Left lobe of liver (tissue), 2 donors: ENCODE results near the gene FRS3. TPM values are rescaled to one million over a fixed set of nuclear protein-coding genes. Genes with fewer than 3 reads are reported as not detected.
"Not testable (repeated sequence)": the region's sequence is repeated elsewhere in the genome, so short reads cannot be mapped to it uniquely, and the experiment has no call there.

Experiments used
- ATAC-seq: fragments of 200-7000 bp; cut with Tn5 transposase; one replicate; pipeline ENCODE4 v1.9.1; 2020; ENCODE audit warnings: mild to moderate bottlenecking, moderate library complexity
- DNase-seq: peaks from one replicate; pipeline ENCODE4 v3.0.0-alpha.2; 2020; ENCODE audit warnings: low spot score
- total RNA-seq: library from RNA; stranded (reverse); gene quantifications from one replicate; pipeline ENCODE4 v1.2.1, GENCODE V29; 2021
- donor health status: DM: no; HTN: no; CAD: no; lungs with moderate emphysema.
- donor health status: DM: no; HTN: yes; CAD: no.

FRS3 gene
- 4.4 TPM for total RNA-seq

- DNase-seq, result peak; percentile 99
- peak; percentile 88 for ATAC-seq
Observed at GRCh38 chr6:41779788-41780550, at the start of gene FRS3. TSS of gene FRS3 (minus strand) at chr6:41779900. CDS start at chr6:41776987, 2,913 bp downstream.

- ATAC-seq (no peak), DNase-seq (no peak)
Observed at GRCh38 chr6:41826343-41827022, 46.8 kb upstream of the FRS3 start.

GRCh38 chr6:41824571-41825569 lies 45.2 kb upstream of the FRS3 start:
- no peak for ATAC-seq
- DNase-seq, result no peak

GRCh38 chr6:41823178-41823577 lies 43.5 kb upstream of the FRS3 start:
- no peak for DNase-seq
- ATAC-seq, result no peak

GRCh38 chr6:41822021-41822420 lies 42.3 kb upstream of the FRS3 start:
- DNase-seq, result no peak

GRCh38 chr6:41821266-41821665 lies 41.6 kb upstream of the FRS3 start:
- DNase-seq, result no peak
- ATAC-seq, result no peak

More at GRCh38 chr6:41822021-41822420, 42.3 kb upstream of the FRS3 start:
- ATAC-seq, result no peak

- ATAC-seq, result no peak
Observed at GRCh38 chr6:41818271-41819054, 38.8 kb upstream of the FRS3 start.

GRCh38 chr6:41815587-41815986 lies 35.9 kb upstream of the FRS3 start:
- ATAC-seq (no peak), DNase-seq (no peak)

More at GRCh38 chr6:41818271-41819054, 38.8 kb upstream of the FRS3 start:
- no peak for DNase-seq

- ATAC-seq, result no peak
- no peak for DNase-seq
Observed at GRCh38 chr6:41814629-41815028, 34.9 kb upstream of the FRS3 start.

GRCh38 chr6:41813956-41814355 lies 34.3 kb upstream of the FRS3 start:
- no peak for DNase-seq
- ATAC-seq, result no peak

- ATAC-seq, result no peak
Observed at GRCh38 chr6:41813469-41813868, 33.8 kb upstream of the FRS3 start.

GRCh38 chr6:41811946-41812345 lies 32.2 kb upstream of the FRS3 start:
- not testable (repeated sequence) for ATAC-seq, DNase-seq

More at GRCh38 chr6:41813469-41813868, 33.8 kb upstream of the FRS3 start:
- DNase-seq, result no peak

GRCh38 chr6:41811095-41811494 lies 31.4 kb upstream of the FRS3 start:
- no peak for DNase-seq
- ATAC-seq, result no peak

- DNase-seq, result no peak
Observed at GRCh38 chr6:41805830-41806774, 26.4 kb upstream of the FRS3 start.

GRCh38 chr6:41801380-41801779 lies 21.7 kb upstream of the FRS3 start:
- ATAC-seq, result no peak
- no peak for DNase-seq

More at GRCh38 chr6:41805830-41806774, 26.4 kb upstream of the FRS3 start:
- ATAC-seq, result no peak

GRCh38 chr6:41799559-41799911 lies 19.8 kb upstream of the FRS3 start:
- ATAC-seq (no peak), DNase-seq (no peak)

GRCh38 chr6:41798901-41799558 lies 19.3 kb upstream of the FRS3 start:
- no peak for ATAC-seq

GRCh38 chr6:41796474-41796873 lies 16.8 kb upstream of the FRS3 start:
- DNase-seq (no peak), ATAC-seq (no peak)

More at GRCh38 chr6:41798901-41799558, 19.3 kb upstream of the FRS3 start:
- no peak for DNase-seq
